Kidney (tissue), 14 donors: ENCODE results near the gene HS3ST3B1. TPM values are rescaled to one million over a fixed set of nuclear protein-coding genes. Genes with fewer than 3 reads are reported as not detected.

ENCODE experiments used
- DNase-seq, 5 donors: peaks; one replicate each; pipeline ENCODE4 v3.0.0-alpha.2; 2013 to 2020
- FAIRE-seq: peaks from 2 replicates; lab custom pipeline; 2012; peaks lifted over from hg19 to GRCh38; lab: Jason Lieb, UNC
- H3K27ac ChIP-seq, 2 donors: one replicate each; pipeline ENCODE4 v1.7.0; 2013; ENCODE audit warnings: low read depth in 2 of 2, low read length in 2 of 2, inconsistent platforms in 1 of 2
- H3K27me3 ChIP-seq: one replicate; pipeline ENCODE4 v1.7.1; 2013; ENCODE audit warnings: low read length, inconsistent platforms; ENCODE audit not compliant: control insufficient read depth, insufficient read depth
- H3K36me3 ChIP-seq, 3 donors: one replicate each; pipeline versions ENCODE4 v1.7.0 to v1.7.1; 2013; ENCODE audit warnings: low read length in 3 of 3, control low read depth in 1 of 3, inconsistent platforms in 1 of 3; ENCODE audit not compliant: insufficient read depth in 3 of 3, control insufficient read depth in 2 of 3
- H3K4me1 ChIP-seq, 3 donors: one replicate each; pipeline versions ENCODE4 v1.7.0 to v1.7.1; 2013; ENCODE audit warnings: low read length in 3 of 3, inconsistent platforms in 1 of 3, low read depth in 1 of 3; ENCODE audit not compliant: control insufficient read depth in 2 of 3, insufficient read depth in 2 of 3
- H3K4me3 ChIP-seq, 3 donors: one replicate each; pipeline versions ENCODE4 v1.7.0 to v1.8.1; 2013; ENCODE audit warnings: low read length in 3 of 3, control low read depth in 1 of 3, inconsistent platforms in 1 of 3
- H3K9ac ChIP-seq, 3 donors: one replicate each; pipeline versions ENCODE4 v1.7.0 to v1.7.1; 2013; ENCODE audit warnings: low read length in 3 of 3, control low read depth in 1 of 3, inconsistent platforms in 1 of 3
- H3K9me3 ChIP-seq, 3 donors: one replicate each; pipeline versions ENCODE4 v1.7.0 to v1.7.1; 2013; ENCODE audit warnings: low read length in 3 of 3, control low read depth in 1 of 3, inconsistent platforms in 1 of 3; ENCODE audit not compliant: control insufficient read depth in 2 of 3, insufficient read depth in 1 of 3
- intact Hi-C: fragments of 100-400 bp; cut with DNase I; formaldehyde crosslinking; loops from one replicate; pipeline ENCODE4 v1.11.1; 2022
- polyA plus RNA-seq: library from polyadenylated mRNA; stranded (reverse); fragments of 350-450 nt; fragmentation: Illumina TruSeq; extraction: RNeasy Lipid Tissue Mini Kit (QIAGEN cat#74804); gene quantifications from one replicate; pipeline ENCODE4 v1.2.3, GENCODE V29; 2014; ENCODE audit warnings: low read depth, low replicate concordance; ENCODE audit not compliant: insufficient read depth
- total RNA-seq: library from RNA; stranded (reverse); fragmentation: NEBNext Ultra II Directional; extraction: Animal tissue kit (Norgen Biotek cat#: 25700); gene quantifications from one replicate; pipeline ENCODE4 v1.2.1, GENCODE V29; 2021
- TF ChIP-seq, protein P1 (sequence below): IDR thresholded peaks from 3 replicates; pipeline ENCODE4 v1.5.1; 2012; ENCODE audit warnings: mild to moderate bottlenecking, moderate library complexity, borderline replicate concordance; ENCODE audit not compliant: insufficient read depth; ENCODE audit errors: extremely low read depth
- donor health status: control.
- donor health status: control.
- donor health status: control.
- donor health status: control.
- donor health status: control.
- donor health status: DM: yes; HTN: yes; CAD: no.
- donor health status: Normal renal cell carcinoma (clear cell type).

The HS3ST3B1 gene
- total and polyA plus RNA-seq, 2 donors from 2014 or later, result 4.8 to 5.3 TPM

DNA sequence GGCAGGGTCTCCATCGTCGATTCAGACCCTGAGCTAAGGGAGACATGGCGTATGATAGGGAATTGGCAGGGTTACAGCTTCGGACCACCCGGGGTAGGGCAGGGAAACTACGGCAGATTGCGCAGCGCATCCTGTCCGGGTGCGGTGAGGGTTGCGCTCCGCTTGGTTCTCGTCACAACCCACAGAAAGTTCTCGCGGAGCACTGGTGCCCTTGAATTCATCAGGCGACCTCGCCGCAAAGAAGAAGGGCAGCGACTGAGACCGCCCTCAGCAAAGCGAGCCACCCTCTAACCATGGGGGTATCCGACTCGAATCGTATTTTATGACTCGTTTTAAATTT is 1.2 kb downstream of the HS3ST3B1 start:
- H3K27me3 ChIP-seq, result peaks cover 15% of the 10 kb centered on the region
- FAIRE-seq, result no peak
- no peaks in the 10 kb centered on the region for H3K36me3 ChIP-seq
- peak overlapping the region; percentile 45 to 60 for H3K27ac ChIP-seq
- H3K9me3 ChIP-seq, result no peaks in the 10 kb centered on the region
- H3K4me1 ChIP-seq, result peaks cover 0 to 10% (median 0%) of the 10 kb centered on the region in 3 donors
- peak overlapping the region; percentile 62 to 80 (median 74) for H3K9ac ChIP-seq
- DNase-seq, result peak in 2 of 5 donors; percentile 71 to 79
- H3K4me3 ChIP-seq, result peak overlapping the region; percentile 64 to 83 (median 78)
- intact Hi-C loops, result no loop called here
- TF ChIP-seq, protein P1, sequence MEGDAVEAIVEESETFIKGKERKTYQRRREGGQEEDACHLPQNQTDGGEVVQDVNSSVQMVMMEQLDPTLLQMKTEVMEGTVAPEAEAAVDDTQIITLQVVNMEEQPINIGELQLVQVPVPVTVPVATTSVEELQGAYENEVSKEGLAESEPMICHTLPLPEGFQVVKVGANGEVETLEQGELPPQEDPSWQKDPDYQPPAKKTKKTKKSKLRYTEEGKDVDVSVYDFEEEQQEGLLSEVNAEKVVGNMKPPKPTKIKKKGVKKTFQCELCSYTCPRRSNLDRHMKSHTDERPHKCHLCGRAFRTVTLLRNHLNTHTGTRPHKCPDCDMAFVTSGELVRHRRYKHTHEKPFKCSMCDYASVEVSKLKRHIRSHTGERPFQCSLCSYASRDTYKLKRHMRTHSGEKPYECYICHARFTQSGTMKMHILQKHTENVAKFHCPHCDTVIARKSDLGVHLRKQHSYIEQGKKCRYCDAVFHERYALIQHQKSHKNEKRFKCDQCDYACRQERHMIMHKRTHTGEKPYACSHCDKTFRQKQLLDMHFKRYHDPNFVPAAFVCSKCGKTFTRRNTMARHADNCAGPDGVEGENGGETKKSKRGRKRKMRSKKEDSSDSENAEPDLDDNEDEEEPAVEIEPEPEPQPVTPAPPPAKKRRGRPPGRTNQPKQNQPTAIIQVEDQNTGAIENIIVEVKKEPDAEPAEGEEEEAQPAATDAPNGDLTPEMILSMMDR, result no peak

- no peak for FAIRE-seq
- H3K27ac ChIP-seq, result peak overlapping the region; percentile 45 to 60
These were observed 1.7 kb downstream of the HS3ST3B1 start for GRCh38 chr17:14302431-14303099.

GRCh38 chr17:14303343-14304221 is 2.7 kb downstream of the HS3ST3B1 start:
- H3K4me3 ChIP-seq, result peak overlapping the region; percentile 36 to 83 (median 56)
- peak overlapping the region in 2 of 3 donors; percentile 43 to 64 for H3K9ac ChIP-seq
- TF ChIP-seq, protein P1, result no peak
- peaks cover 12% of the 10 kb centered on the region for H3K27me3 ChIP-seq
- FAIRE-seq, result no peak
- DNase-seq, result peak in 4 of 5 donors; percentile 31 to 67 (median 46)
- H3K36me3 ChIP-seq, result no peaks in the 10 kb centered on the region
- no peak overlapping the region for H3K27ac ChIP-seq
- H3K4me1 ChIP-seq, result peaks cover 0 to 10% (median 0%) of the 10 kb centered on the region in 3 donors
- no peaks in the 10 kb centered on the region for H3K9me3 ChIP-seq
- intact Hi-C loops, result no loop called here

More at GRCh38 chr17:14302431-14303099, 1.7 kb downstream of the HS3ST3B1 start:
- Histone ChIP-seq H3K4me3 (peak overlapping the region; percentile 64 to 83 (median 78)), H3K9ac (peak overlapping the region; percentile 64 to 80 (median 74)), H3K9me3 (no peaks in the 10 kb centered on the region), H3K27me3 (peaks cover 16% of the 10 kb centered on the region), H3K36me3 (no peaks in the 10 kb centered on the region), H3K4me1 (peaks cover 0 to 10% (median 0%) of the 10 kb centered on the region in 3 donors)
- TF ChIP-seq, protein P1, result peak; percentile 90
- peak; percentile 88 to 94 (median 90) for DNase-seq
- intact Hi-C loops, result no loop called here
